Fibroblast of the aortic adventitia (primary cell): ENCODE results near the gene LRMDA. TPM values are rescaled to one million over a fixed set of nuclear protein-coding genes. Genes with fewer than 3 reads are reported as not detected.

Experiments
- DNase-seq: peaks from one replicate; pipeline ENCODE4 v3.0.0-alpha.2; 2010; ENCODE audit warnings: low read depth
- H3K4me3 ChIP-seq: 2 replicates; pipeline ENCODE4 v1.5.1; 2011; ENCODE audit warnings: low read depth, mild to moderate bottlenecking, control low read depth, low read length, moderate library complexity
- total RNA-seq: library from RNA; depleted of rRNA; stranded (reverse); fragments of >200 nt; gene quantifications from 2 replicates; pipeline ENCODE4 v1.2.3, GENCODE V29; 2012; ENCODE audit warnings: low replicate concordance
- TF ChIP-seq, protein P1 (sequence below): IDR thresholded peaks from 2 replicates; pipeline ENCODE4 v1.5.1; 2011; ENCODE audit warnings: mild to moderate bottlenecking, low read length, control low read depth, inconsistent platforms; ENCODE audit not compliant: insufficient read depth

Gene LRMDA
- total RNA-seq, 1 donor: 6.3 TPM

DNA sequence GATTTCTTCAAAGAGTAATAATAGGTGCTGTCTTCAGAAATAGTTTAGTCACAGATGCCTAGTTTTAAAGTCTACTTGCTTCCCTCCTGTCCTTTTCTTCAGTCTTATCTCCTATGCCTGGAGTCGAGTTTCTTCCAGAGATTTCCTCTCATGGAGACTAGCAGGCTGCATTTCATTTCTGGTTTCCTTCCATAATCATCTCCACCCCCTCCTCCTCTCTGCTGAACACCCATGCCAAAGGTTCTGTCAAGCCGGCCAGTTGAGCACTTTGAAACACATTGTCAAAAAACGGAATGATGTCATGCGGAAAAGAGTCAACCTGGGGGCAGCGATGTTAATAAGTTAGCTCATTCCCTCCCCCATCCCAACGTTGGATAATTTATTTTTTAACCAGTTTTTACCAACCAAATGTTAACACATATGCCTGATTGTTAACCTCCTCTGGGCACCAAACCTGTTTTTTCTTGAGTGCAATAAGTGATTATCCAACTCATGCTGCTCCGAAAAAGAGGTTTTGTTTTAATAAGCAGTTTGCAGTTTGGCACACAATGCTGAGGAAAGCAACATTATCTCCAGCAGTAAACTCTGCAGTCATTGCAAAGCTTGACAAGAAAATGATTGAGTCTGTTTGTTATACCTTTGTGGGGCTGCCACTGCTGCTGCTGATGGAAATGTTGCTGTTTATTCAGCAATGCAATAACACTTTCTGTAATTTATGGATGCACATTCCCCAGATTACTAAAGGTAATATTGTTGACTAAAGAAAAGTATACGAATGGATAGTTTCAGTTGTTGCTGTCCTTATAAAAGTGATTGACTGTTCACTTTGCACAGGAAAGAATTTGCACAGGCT is 161.6 kb downstream of the LRMDA start:
- no peak overlapping the region for H3K4me3 ChIP-seq
- TF ChIP-seq, protein P1, sequence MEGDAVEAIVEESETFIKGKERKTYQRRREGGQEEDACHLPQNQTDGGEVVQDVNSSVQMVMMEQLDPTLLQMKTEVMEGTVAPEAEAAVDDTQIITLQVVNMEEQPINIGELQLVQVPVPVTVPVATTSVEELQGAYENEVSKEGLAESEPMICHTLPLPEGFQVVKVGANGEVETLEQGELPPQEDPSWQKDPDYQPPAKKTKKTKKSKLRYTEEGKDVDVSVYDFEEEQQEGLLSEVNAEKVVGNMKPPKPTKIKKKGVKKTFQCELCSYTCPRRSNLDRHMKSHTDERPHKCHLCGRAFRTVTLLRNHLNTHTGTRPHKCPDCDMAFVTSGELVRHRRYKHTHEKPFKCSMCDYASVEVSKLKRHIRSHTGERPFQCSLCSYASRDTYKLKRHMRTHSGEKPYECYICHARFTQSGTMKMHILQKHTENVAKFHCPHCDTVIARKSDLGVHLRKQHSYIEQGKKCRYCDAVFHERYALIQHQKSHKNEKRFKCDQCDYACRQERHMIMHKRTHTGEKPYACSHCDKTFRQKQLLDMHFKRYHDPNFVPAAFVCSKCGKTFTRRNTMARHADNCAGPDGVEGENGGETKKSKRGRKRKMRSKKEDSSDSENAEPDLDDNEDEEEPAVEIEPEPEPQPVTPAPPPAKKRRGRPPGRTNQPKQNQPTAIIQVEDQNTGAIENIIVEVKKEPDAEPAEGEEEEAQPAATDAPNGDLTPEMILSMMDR: no peak
- DNase-seq: peak; percentile 35

DNA sequence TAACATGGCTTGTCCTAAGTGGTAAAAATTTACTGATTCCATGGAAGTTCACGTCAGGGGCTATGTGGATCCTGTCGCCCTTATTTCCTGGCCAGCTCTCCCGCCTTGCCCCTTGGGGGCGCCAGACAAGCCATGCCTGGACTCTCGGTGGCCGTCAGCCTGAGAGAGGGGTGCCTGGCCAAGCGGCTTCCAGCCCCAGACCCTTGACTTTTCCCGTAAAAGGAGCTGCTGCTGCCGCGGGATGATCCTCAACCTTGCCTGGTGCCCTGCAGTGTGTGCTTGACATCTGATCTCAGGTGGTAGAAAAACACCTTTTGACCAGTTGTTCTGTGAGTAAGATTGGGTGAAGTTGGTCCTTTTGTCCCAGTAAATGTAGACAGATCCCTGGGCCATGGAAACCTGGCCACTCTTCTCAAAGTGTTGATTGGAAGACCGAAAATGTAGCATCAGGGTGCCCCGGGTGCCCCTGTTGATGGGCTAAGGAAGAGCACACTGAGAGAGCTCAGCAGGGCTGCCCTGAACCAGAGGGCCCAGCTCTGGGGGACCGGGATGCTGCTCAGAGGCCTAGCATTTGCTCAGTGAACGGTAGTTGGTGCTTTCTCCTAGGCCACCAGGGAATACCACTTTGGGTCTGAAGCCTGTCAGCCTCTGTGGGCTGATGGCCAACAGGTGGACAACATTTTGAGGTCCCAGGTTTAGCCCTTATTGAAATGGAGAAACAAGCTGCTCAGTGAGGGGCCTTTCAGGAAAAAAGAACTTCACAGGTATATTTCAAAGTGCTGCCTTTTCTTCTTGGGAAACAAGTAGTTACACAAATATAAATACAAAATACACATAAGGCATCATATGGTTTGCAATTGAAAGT is 162.5 kb downstream of the LRMDA start:
- no peak for DNase-seq
- TF ChIP-seq, protein P1: no peak
- H3K4me3 ChIP-seq: no peak overlapping the region

DNA sequence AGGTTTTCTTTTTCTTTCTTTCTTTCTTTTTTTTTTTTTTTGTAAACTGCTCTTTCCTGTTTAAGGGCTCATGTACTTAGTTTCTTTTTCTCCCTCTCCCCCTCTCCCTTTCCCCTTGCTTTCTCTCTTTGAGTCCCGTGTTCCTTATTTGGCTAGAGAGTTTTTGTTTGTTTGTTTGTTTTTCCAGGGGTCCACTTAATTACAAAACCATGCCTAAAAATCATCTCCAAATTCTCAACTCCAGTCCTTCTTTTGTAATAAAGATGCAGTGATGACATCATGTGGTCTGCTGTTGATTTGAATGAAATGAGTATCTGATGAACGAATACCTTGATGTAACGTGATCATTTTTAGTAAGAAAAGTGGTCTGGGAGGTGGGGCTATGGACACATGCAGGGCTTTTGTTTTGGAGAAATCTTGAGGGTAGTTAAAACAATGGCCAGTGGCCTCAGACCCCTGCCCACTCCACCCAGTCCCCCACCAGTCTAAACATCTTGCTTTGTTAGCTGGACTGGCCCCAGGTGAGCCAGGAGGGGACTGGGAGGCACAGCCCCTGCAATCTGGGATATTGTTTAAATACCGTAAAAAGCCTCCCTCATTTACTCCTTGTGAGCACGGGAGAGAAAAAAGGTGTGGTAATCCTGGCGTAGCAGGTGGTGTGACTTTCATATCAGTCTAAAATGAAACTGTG is 165.7 kb downstream of the LRMDA start:
- H3K4me3 ChIP-seq: no peak overlapping the region
- TF ChIP-seq, protein P1: no peak
- DNase-seq: no peak

DNA sequence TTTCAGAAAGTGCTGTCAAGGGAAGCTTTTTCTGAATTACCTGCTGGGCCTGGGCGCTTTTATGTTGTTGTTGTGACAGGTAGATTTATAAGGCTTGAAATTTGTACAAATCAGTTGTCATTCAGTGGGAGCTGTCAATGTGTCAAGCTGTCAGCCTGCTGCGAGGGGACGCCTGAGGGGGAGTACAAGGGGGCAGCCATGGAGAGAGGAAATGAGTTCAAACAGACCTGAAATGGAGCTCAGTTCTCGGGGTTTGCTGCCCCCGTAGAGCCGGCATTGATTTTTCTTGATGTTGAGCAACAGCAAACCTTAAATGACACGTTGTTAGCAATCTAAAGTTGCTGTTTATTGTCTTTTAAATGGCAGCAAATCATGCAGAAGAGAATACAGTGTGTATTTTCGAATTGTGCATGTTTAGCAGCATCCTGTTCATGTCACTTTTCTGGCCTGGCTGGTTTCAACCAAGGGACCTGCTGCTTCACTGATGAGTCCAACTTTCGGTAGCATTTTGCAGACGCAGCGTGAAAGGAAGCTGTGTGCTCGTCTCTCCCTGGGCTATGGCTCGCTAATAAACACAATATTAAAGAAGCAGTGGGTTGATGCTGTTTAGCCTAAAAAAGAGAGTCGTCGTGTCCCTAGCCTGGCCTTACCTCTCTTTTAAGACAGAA is 166.5 kb downstream of the LRMDA start:
- DNase-seq: no peak
- TF ChIP-seq, protein P1: no peak
- H3K4me3 ChIP-seq: no peak overlapping the region

DNA sequence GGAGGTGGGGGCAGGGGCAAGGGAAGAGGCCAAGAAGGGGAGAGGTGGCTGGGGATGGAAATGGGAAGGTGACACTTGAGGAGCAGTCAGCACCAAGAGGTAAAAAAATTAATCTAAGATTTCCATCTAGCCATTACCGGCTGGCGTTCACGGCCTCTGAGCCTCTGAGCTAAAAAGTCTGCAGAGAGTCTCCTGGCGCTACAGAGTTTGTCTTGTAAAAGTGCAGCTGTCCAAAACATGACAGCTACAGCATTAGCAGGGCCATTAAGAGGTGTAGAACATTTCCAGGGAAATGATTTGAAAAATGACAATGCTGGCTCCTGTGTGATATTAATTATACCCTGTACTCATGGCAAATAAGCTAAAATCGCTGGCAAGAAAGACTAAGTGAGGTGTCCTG is 167.6 kb downstream of the LRMDA start:
- TF ChIP-seq, protein P1: no peak
- H3K4me3 ChIP-seq: no peak overlapping the region
- DNase-seq: no peak
